OCI-M2 (cell line): ENCODE results near the gene PRPF38B.
"Not testable (repeated sequence)": the region's sequence is repeated elsewhere in the genome, so short reads cannot be mapped to it uniquely, and the experiment has no call there.

Experiments
- DNase-seq: peaks from one replicate; lab custom pipeline; 2025; ENCODE audit not compliant: unreplicated experiment; lab: John Stamatoyannopoulos, UW

Gene PRPF38B

DNA sequence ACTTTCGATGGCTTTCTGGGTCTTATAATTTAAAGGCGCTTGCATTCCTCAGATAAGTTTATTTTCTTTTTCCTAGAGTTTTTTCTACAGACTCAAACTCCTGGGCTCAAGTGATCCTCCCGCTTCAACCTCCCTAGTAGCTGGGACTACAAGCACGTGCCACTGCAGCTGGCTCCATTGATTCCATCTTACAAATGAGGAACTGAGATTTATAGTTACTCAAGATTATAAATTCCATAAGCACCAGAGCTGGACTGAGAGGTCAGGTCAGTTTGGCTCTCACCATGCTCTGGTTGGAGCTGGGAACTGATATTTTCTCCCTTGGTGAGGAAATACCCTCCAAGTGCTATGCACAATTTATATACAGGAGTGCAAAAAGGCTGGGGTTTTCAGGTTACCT is 13.4 kb upstream of the PRPF38B start:
- no peak for DNase-seq

DNA sequence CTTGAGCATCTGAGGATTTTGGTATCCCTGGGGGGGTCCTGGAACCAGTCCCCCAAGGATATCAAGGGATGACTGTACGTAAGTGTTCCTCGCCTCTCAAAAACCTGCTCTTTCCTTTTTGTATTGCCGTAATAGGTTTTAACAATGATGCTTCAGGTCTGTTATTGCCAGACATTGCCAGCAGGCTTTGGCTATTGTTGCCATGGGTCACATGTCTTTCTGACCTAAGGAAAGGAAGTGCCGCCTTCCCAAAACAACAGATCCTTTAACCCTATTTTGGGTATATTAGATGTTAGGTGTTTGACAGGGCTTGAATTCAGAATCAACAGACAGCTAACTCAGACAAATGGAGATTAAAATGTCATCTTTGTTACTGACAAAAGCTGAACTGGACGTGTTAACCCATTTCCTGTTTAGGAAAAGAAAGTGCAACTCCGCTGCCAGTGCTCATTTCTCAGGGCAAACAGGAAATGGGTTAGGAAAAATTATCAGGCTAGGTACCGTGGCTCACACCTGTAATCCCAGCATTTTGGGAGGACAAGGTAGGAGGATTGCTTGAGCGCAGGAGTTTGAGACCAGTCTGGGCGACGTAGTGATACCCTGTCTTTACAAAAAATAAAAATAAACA is 12.4 kb upstream of the PRPF38B start:
- no peak for DNase-seq

DNA sequence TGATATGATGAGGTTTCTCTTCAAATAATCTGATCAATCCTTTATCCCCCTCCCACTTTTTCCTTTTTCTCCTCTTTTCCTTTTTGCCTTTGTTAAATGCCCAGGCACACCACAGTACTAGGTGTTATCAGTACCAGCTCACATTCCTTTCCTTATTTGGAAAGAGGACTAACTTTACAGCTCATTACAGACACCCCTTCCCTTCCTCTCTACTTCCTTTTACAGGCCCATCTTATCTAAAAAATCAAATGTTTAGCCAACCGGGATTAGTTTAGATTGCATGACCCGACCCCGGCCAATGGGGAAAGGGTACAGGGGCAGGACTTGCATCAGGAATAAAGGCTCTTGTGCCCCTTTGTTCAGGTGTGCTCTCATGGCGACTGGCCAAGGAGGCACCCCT is 10.4 kb upstream of the PRPF38B start:
- DNase-seq = not testable (repeated sequence)

DNA sequence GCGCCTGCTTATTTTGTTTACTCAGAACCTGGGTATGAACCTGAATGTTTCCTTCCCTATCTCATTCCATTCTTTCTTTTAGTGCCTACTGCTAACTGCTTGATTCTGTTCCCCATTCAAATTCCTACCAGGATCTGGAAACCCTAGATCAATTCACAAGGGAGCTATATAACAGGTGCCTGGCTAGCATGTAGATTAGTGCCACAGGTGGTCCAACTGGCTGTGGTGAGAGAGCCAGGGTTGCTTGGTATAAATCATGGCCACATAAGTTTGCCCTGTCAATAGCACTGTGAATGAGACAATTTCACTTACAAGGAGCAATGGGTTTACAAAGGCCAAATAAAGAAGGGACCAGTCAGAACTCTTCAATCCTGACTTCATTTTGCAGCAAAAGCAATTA is 6.6 kb upstream of the PRPF38B start:
- DNase-seq = no peak

DNA sequence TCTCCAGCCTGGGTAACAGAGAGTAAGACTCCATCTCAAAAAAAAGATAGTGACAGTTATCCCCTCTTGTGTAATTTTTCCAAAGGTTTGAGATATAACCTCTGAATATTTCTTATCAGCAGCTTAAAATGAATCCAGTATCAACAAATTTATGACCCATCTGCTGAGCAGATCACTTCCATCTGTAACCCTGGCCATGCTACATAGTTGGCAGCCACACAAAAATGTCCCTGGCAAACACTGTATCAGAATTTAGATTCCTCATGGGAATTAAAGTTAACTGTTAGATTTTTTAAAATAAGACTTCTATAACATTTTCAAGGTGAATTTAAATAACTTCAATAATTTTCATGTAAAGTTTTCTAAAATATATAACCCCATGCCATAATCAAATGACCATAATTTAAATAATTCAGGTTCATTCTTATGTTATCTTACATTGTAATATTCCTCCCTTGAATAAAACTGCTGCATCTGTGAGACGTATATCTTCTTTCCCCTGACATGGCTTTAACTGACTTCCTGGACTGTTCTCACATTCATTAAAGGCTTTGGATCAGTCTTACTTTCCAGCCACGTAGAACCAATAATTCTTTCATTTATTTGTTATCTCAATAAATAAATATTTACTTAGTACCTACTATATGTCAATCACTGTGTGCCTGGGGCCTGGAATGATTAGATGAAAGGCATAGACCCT is 5.3 kb upstream of the PRPF38B start:
- DNase-seq = no peak

DNA sequence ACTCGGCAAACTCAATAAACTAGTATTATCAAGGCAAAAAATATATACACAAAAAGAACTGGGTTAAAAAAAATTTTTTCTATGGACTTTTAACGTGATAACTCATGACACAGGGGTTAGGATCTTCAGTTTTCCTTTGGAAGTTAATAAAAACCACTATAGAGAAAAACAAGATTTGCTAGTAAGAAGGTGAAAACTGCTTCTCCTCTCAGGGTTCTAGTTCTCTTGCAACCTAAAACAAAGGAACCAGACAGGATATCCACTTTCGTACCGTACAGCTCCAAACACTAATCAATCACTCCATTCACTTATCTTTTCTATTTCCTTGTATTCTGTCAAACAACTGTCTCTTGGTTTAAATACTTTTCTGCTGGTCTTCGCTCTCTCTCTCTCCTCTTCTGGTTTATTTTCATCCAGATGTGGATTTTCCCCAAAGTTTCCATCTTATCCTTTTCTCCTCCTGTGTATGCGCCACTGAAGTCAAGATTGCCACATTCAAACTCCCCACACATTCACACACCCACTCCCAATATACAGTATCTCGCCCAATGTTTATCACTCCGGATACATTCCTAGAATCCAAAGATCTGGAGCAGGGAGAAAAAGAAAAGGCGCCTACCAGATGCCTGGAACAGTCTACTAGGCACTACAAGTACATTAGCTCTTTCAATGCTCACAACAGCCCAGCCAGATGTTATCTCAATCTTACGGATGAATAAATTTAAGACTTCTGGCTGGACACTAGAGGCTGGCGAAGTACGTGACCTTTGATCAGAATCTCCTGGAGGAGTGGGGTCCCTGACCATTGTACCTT is 775 bp upstream of the PRPF38B start:
- DNase-seq = no peak

DNA sequence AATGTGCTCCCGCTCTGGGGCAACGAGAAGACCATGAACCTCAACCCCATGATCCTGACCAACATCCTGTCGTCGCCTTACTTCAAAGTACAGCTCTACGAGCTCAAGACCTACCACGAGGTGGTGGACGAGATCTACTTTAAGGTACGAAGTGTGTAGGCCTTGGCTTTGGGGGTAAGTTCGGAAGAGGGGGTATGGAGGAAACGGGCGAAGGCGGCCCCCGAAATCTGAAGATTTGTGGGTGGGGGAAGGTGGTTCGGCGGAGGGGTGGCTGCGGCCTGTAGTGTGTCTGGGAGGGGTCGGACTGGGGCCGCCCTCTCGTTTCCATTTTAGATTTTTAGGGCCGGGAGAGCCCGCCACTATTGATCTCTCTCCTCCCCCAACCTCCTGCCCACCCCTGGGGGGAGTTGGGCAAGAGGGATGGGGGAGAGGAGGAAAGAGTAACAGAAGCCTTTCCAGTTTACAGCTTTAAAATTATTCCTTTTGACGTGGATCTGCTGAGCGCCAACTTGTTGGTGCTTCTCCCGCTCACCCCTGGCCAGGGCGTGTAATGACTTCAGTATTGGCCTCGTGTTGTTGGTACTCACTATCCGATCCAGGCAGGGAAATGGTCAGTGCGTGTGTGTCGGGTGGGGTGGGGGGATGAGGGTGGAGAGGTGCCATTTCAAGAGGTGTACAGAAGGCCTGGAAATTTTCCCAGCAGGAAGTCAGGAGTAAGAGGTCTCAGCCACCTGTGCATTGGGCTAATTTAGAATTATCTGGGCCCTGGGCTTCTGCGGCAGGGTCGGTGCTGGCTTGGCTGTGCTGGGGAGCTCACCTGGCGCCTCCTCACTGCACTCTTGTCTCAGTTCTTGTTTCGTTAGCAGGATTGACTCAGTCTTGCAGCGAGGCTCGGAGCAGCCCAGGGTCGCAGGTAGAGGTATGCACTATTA is 880 bp downstream of the PRPF38B start:
- no peak for DNase-seq

DNA sequence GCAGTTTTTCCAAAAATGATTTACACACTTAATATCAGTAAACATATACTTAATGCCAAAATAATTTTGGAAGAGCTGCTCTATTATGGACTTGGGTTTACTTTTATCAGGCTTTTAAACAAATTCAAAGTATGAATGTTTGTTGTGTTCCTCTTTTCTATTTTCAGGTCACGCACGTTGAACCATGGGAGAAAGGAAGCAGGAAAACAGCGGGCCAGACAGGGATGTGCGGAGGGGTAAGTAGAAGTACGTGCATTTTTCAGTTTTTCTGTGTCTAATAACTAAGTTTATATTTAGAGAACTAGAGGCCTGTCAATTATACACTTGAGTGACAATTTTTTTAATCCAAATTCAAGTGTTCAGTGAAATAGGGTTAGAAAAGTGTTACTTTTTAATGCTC is 3.4 kb downstream of the PRPF38B start:
- DNase-seq = no peak

DNA sequence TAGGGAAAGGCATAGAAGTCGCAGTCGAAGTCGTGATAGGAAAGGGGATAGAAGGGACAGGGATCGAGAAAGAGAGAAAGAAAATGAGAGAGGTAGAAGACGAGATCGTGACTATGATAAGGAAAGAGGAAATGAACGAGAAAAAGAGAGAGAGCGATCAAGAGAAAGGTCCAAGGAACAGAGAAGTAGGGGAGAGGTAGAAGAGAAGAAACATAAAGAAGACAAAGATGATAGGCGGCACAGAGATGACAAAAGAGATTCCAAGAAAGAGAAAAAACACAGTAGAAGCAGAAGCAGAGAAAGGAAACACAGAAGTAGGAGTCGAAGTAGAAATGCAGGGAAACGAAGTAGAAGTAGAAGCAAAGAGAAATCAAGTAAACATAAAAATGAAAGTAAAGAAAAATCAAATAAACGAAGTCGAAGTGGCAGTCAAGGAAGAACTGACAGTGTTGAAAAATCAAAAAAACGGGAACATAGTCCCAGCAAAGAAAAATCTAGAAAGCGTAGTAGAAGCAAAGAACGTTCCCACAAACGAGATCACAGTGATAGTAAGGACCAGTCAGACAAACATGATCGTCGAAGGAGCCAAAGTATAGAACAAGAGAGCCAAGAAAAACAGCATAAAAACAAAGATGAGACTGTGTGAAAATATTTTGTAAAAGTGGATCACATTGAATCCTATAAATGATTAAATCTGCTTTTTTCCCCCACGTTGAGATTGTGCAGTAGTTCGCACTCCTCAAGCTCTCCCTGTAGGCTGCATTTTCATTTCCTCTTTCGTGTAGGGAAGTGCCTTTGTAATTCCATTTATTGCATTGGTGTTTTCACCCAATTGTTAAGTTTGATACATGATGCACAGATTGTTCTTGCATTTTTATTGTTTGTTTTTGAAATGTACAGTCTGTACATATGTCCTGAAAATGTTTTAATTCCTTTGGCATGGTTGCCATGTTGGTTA is 7.5 kb downstream of the PRPF38B start:
- no peak for DNase-seq

DNA sequence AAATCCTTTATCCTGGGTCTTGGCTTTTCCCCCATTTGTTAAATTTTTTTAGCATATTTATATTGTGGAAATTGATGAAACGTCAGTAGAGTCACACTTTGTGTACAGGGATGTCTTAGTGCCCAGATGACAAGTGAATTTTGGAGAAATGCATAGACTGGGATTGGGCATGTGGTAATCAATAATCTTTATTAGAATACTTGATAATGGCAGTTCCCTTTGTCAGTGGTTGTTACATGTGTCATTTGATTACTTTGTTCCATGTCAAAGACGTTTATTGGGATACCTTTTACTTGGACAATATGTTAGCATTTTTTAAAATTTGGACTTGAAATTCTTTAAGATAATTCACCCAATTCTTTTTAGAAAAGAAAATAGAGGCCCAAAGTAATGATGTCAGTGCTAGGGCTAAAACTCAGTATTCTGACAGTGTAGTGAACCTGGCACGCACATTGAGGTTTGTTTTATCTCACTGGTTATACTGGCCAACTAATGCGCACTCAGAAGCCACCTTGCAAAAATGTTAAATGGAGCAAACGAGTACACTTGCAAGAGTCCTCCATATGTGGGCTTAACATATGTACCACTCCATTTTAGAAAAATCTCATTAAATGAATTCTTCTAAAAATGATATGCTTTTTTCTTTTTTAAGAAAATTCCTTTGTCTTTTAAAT is 9.2 kb downstream of the PRPF38B start:
- no peak for DNase-seq

DNA sequence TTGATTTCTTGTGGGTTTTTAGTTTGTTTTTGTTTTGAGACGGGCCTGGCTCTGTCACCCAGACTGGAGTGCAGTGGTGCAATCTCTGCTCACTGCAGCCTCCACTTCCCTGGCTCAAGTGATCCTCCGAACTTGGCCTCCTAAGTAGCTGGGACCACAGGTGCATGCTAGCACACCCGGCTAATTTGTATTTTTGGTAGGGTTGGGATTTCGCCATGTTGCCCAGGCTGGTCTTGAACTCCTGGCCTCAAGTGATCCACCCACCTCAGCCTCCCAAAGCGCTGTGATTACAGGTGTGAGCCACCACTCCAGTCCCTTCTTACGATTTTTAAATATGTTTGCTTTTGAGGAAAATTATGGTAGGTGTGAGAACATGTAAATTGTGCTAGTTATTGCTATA is 10.0 kb downstream of the PRPF38B start:
- not testable (repeated sequence) for DNase-seq

DNA sequence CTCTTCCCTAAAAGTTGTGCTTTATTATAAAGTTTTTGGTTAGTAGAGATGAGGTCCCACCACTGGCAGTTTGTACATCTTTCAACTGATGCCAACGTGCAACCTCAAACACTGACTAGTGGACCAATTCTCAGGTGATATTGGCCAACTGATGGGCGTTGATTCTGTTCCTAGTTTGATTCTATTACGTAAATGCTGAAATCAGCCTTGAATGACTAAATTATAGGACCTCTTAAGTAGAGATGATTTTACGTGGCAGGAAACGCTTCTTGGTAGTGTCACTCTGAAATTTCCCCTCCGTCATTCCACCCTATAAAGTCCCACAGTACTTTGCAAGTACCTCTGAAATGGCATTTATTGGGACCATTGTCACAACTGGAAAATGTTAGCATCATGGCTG is 11.8 kb downstream of the PRPF38B start:
- no peak for DNase-seq

DNA sequence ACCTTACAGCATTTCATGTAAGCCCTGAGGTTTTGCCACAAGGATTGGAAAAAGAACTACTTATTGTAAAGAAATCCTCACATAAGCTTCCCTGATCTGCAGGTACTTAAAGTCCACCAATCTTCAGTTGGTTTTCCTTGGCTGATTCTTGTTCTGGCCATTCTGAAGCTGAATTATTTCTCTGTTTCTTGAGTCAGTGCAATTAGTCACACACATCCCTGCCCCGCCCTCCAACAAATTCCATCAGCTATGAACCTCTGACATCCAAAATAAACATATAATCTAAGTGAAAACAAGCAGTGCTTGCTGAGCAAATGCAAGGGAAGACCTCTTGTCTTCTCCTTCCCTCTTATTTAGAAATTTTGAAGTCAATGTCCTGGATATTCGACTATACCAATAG is 12.4 kb downstream of the PRPF38B start:
- DNase-seq = no peak

DNA sequence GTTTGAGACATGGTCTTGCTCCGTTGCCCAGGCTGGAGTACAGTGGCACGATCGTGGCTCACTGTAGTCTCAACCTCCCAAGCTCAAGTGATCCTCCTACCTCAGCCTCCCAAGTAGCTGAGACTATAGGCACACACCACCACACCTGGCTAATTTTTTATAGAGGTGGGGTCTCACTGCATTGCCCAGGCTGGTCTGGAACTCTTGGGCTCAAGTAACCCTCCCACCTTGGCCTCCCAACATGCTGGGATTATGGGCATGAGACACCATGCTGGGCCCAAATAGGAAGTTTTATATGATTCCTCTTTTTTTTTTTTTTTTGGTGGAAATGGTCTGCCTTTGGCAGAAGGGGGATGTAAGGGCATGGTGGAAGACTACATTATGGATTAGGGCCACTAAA is 14.5 kb downstream of the PRPF38B start:
- no peak for DNase-seq

DNA sequence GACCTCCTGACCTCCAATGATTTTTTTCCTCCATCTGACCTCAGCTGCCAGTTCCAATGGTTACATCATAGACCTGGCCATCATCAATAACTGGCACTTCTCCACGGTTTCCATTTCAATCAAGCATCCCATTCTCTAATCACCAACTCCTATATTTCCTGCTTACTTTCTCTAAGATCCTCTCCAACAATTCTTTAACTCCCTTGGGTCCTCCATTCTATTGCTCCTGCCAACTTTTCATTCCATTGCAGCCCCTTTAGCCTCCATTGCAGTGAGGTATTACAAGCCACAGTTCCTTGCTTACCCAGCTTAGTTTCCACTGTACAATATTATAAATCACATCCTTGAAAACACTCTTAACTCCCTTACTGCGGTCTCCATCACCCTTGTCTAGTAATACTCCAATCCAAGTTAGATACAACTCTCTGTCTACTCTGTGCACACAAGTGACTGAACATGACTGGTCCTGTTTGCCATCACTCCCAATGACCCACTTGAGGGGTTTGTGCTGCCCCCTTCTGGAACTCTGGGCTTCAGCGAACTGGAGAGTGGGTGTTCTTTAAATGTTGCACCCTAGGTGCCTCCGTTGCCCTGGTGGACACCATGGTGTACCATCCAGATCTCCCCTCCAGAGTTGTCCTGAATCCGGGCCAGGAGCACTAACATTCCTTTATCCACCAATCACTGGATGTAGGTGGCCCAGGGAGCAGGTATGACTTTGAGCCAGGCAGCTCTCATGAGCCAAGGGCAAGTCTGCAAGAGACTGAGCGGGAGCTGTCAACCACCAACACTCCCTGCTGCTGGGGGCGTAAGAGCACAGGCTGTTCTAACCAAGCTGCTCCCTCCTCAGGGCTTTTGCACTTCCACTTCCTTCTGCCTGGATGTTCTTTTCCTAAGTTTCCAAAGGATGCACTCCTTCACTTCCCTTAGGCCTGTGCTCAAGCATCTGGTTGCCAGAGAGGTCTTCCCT is 16.9 kb downstream of the PRPF38B start:
- DNase-seq = no peak

DNA sequence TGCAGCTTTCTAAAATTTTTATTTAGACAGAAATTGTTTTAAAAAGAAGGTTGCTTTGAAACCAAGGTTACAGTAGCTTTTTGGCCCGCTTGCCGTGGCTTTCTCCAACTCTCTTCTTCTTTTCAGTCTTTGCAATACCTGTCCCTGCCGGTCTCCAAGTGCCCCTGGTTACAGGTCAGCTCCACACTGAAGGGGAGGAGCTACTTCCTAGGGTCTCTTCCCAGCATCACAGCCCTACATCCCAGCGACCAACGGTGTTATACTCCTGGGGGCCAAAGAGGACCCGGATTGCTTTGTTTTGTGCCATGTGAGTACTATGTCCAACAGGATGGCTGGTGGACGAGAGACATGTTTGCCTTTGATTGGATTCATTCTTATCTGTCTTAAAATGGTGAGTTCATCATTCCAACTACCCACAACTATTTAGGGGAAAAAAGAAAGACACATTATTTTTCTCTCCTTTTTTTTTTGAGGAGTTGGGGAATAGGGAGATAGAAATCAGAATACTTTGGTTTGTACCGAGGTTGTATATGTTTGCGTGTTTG is 20.6 kb downstream of the PRPF38B start, which contains the start of gene FNDC7:
Gene FNDC7, plus strand, starts transcription at position 303 of the 545 bp plus-strand sequence. Its CDS starts 26 bp downstream, at position 329.
- no peak for DNase-seq

DNA sequence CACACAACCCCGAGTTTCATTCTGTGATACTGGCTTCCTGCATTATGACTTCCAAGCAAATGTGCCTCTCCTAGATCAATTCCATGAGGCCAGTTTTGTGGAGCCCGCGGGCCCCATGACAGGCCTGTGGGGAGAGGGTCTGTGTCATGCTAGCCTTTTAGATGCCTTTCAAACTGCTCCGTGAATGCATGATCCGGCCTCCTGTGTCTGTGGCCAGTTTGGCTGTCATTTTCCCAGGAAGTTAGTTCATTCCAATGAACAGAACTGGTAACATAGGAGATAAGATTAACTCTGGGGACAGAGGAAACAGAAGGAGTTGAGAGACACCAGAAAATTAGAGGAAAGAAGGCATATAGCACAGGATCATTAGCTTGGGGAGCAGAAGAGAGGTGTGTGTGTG is 23.8 kb downstream of the PRPF38B start:
- DNase-seq = no peak
